Measurements from ENCODE around the gene KPNA6.
A peak's percentile ranks its signal among the peaks of the same experiment; 100 is the strongest.

The KPNA6 gene

DNA sequence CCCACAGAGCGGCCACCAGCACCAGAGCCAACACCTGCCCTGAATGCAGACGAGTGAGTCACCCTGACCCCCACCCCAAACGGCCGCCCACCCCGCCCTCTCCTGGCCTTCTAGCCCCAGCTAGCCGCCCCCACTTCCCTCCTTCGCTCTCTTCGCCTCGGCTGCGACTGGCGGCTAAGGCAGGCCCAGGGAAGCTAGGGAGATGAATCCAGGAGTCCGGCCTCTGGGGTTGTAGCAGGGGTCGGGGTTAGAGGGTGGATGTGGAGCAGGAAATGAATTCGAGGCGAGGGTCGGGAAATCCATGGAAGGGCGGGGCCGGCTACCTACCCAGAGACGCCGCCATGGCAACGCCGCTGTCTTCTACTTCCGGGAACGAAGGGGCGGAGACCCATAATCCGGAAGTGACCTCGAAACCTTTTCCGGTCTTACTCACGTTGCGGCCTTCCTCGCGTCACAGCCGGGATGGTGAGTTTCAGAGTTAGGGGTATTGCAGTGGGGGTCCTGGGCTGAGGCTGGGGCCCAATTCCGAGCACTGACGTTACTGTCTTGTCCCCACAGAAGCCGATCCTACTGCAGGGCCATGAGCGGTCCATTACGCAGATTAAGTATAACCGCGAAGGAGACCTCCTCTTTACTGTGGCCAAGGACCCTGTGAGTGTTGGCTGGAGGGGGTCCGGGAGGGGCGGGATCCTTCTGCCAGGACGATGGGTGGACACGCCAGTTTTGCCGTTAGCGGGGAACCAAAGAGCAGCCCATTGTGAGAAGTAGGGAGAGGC is 114.3 kb downstream of the KPNA6 start, which contains the start of the genes EIF3I and TMEM234:
TSS of gene EIF3I (plus strand) at position 428 of the 776 bp plus-strand sequence. CDS start at position 463, 35 bp downstream.
TSS of gene TMEM234 (minus strand) at position 374 of the 776 bp plus-strand sequence. CDS start at position 343, 31 bp downstream.
- H3K4me3 ChIP-seq (ENCODE audit: low read depth in 1 of 5, low read length in 5 of 5) = peak within 1 kb of the TSS; percentile 88 to 98 (median 93)
- peak within 1 kb of the TSS; percentile 97 for H3K27ac ChIP-seq (ENCODE audit: low read depth, low read length)
- H3K27me3 ChIP-seq (ENCODE audit: control insufficient read depth in 5 of 5, insufficient read depth in 4 of 5, low read length in 5 of 5) = no peaks in the 10 kb centered on the region
- H3K9me3 ChIP-seq (ENCODE audit: control insufficient read depth in 5 of 5, low read length in 5 of 5) = no peaks in the 10 kb centered on the region
- H3K36me3 ChIP-seq (ENCODE audit: control insufficient read depth in 5 of 5, insufficient read depth in 5 of 5, low read length in 5 of 5) = peaks cover 0 to 50% (median 32%) of the 10 kb centered on the region in 5 donors
- H3K4me1 ChIP-seq (ENCODE audit: control insufficient read depth in 5 of 5, insufficient read depth in 5 of 5, low read length in 5 of 5) = peaks cover 7 to 32% (median 28%) of the 10 kb centered on the region in 5 donors
- H3K9ac ChIP-seq (ENCODE audit: low read length in 5 of 5) = peak within 1 kb of the TSS; percentile 90 to 98 (median 96)

DNA sequence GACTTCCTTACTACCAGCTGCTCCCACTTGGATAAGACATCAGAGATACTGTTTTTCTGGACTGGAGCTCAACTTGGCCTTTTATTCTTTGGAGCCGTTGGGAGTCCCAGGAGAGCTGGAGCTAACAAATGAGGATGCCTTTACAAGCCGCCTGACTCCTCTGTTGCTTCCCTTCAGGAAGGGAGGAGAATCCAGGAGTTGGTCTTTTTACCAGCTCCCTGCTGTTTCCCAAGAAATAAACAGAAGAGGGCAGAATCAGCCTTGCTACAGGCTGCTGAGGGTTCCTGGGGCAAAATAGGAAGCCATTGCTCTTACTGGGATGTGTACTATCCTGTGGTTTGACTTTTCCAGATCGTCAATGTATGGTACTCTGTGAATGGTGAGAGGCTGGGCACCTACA is 115.8 kb downstream of the KPNA6 start:
- Histone ChIP-seq H3K9me3 (ENCODE audit: control insufficient read depth in 5 of 5, low read length in 5 of 5) (no peaks in the 10 kb centered on the region), H3K9ac (ENCODE audit: low read length in 5 of 5) (peak overlapping the region in 4 of 5 donors; percentile 26 to 71 (median 60)), H3K4me1 (ENCODE audit: control insufficient read depth in 5 of 5, insufficient read depth in 5 of 5, low read length in 5 of 5) (peaks cover 7 to 32% (median 28%) of the 10 kb centered on the region in 5 donors), H3K27me3 (ENCODE audit: control insufficient read depth in 5 of 5, insufficient read depth in 4 of 5, low read length in 5 of 5) (no peaks in the 10 kb centered on the region), H3K36me3 (ENCODE audit: control insufficient read depth in 5 of 5, insufficient read depth in 5 of 5, low read length in 5 of 5) (peaks cover 4 to 54% (median 41%) of the 10 kb centered on the region in 5 donors), H3K4me3 (ENCODE audit: low read depth in 1 of 5, low read length in 5 of 5) (peak overlapping the region in 4 of 5 donors; percentile 32 to 95 (median 72)), H3K27ac (ENCODE audit: low read depth, low read length) (peak overlapping the region; percentile 97)

DNA sequence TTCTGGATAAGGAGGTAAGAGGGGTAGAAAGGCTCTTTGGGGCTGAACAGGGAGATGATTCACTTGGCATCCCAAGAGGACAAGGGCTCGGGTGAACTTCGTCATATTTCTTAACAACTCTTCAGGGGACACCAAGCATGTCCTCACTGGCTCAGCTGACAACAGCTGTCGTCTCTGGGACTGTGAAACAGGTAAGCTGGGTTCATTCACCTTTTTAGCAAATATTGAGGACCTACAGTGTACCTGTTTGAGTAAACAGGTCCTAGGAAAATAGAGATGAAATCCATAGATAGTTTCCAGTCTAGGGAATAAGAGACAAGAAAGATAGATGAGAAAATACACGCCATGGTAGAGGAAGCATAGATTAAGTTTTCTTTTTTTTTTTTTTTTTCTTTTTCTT is 116.4 kb downstream of the KPNA6 start:
- peak overlapping the region in 2 of 5 donors; percentile 38 to 71 for H3K9ac ChIP-seq (ENCODE audit: low read length in 5 of 5)
- H3K4me3 ChIP-seq (ENCODE audit: low read depth in 1 of 5, low read length in 5 of 5) = peak overlapping the region in 4 of 5 donors; percentile 0 to 93 (median 42)
- H3K4me1 ChIP-seq (ENCODE audit: control insufficient read depth in 5 of 5, insufficient read depth in 5 of 5, low read length in 5 of 5) = peaks cover 7 to 32% (median 28%) of the 10 kb centered on the region in 5 donors
- H3K27ac ChIP-seq (ENCODE audit: low read depth, low read length) = peak overlapping the region; percentile 97
- H3K9me3 ChIP-seq (ENCODE audit: control insufficient read depth in 5 of 5, low read length in 5 of 5) = no peaks in the 10 kb centered on the region
- H3K36me3 ChIP-seq (ENCODE audit: control insufficient read depth in 5 of 5, insufficient read depth in 5 of 5, low read length in 5 of 5) = peaks cover 4 to 56% (median 43%) of the 10 kb centered on the region in 5 donors
- H3K27me3 ChIP-seq (ENCODE audit: control insufficient read depth in 5 of 5, insufficient read depth in 4 of 5, low read length in 5 of 5) = no peaks in the 10 kb centered on the region
